Lung (tissue), 12 donors: Measurements from ENCODE around the gene KIAA0586. TPM values are rescaled to one million over a fixed set of nuclear protein-coding genes. Genes with fewer than 3 reads are reported as not detected.

ENCODE experiments used
- ATAC-seq: fragments of 200-7000 bp; cut with Tn5 transposase; one replicate; pipeline ENCODE4 v1.9.1; 2020; ENCODE audit warnings: moderate number of reproducible peaks; ENCODE audit not compliant: insufficient read depth, low FRiP score
- DNase-seq, 3 donors: peaks; one replicate each; pipeline ENCODE4 v3.0.0-alpha.2; 2013 to 2017
- H3K27ac ChIP-seq, 2 donors: one replicate each; pipeline ENCODE4 v1.5.1; 2013; ENCODE audit warnings: mild to moderate bottlenecking in 2 of 2, moderate library complexity in 2 of 2, control low read depth in 1 of 2, inconsistent platforms in 1 of 2, low read depth in 1 of 2, low read length in 1 of 2
- H3K27me3 ChIP-seq, 3 donors: one replicate each; pipeline ENCODE4 v1.5.1; 2013; ENCODE audit warnings: low read length in 2 of 3; ENCODE audit not compliant: control insufficient read depth in 3 of 3, insufficient read depth in 3 of 3
- H3K36me3 ChIP-seq, 4 donors: one replicate each; pipeline ENCODE4 v1.5.1; 2013; ENCODE audit warnings: low read length in 4 of 4, mild to moderate bottlenecking in 1 of 4, moderate library complexity in 1 of 4; ENCODE audit not compliant: control insufficient read depth in 4 of 4, insufficient read depth in 4 of 4
- H3K4me1 ChIP-seq, 5 donors: one replicate each; pipeline ENCODE4 v1.5.1; 2013; ENCODE audit warnings: low read length in 5 of 5, mild to moderate bottlenecking in 2 of 5, moderate library complexity in 1 of 5; ENCODE audit not compliant: control insufficient read depth in 5 of 5, insufficient read depth in 5 of 5
- H3K4me3 ChIP-seq: one replicate; pipeline ENCODE4 v1.5.1; 2013; ENCODE audit warnings: mild to moderate bottlenecking, control low read depth, moderate library complexity
- H3K9ac ChIP-seq, 2 donors: one replicate each; pipeline ENCODE4 v1.5.1; 2013; ENCODE audit warnings: low read length in 2 of 2, control low read depth in 1 of 2; ENCODE audit not compliant: insufficient read depth in 1 of 2
- H3K9me3 ChIP-seq, 4 donors: one replicate each; pipeline ENCODE4 v1.5.1; 2013; ENCODE audit warnings: low read length in 3 of 4, mild to moderate bottlenecking in 1 of 4, moderate library complexity in 1 of 4; ENCODE audit not compliant: control insufficient read depth in 4 of 4, insufficient read depth in 3 of 4
- CTCF ChIP-seq: IDR thresholded peaks from 2 replicates; pipeline ENCODE4 v1.5.1; 2012; ENCODE audit warnings: mild to moderate bottlenecking; ENCODE audit errors: control extremely low read depth, extremely low read depth
- WGBS, 2 donors: extraction: QIAGEN DNeasy Blood & Tissue Kit; methylation state at CpG; one replicate each; pipeline ENCODE4 v1.1.7; 2013; 5-methylcytosine and 5-hydroxymethylcytosine counted together
- polyA plus RNA-seq, 2 donors: library from polyadenylated mRNA; stranded (reverse); fragments of 200-250 nt; gene quantifications; one replicate each; pipeline ENCODE4 v1.2.1, GENCODE V29; 2013
- total RNA-seq, 2 donors: library from RNA; depleted of rRNA in 1 of 2; stranded (reverse); fragments of >200 nt in 1 of 2; gene quantifications; one replicate each; pipeline ENCODE4 v1.2.1, GENCODE V29; 2014 to 2021
- donor health status: control.
- donor health status: control.
- donor health status: Bipolar disorder and iron deficiency.
- donor health status: healthy.
- donor health status: DM: yes; HTN: yes; CAD: no.

KIAA0586 gene
- total and polyA plus RNA-seq, 4 donors = 5.3 to 30.1 (median 9.6) TPM

- 2 to 18% methylated on average over 3 of the region's 3 CpGs for WGBS, 2 donors
- Histone ChIP-seq H3K27ac (no peak overlapping the region), H3K4me3 (no peak overlapping the region), H3K27me3 (no peaks in the 10 kb centered on the region), H3K9me3 (no peaks in the 10 kb centered on the region), H3K4me1 (peaks cover 0 to 26% (median 0%) of the 10 kb centered on the region in 5 donors), H3K36me3 (no peaks in the 10 kb centered on the region), H3K9ac (no peak overlapping the region)
- ATAC-seq = no peak
- TF ChIP-seq CTCF = no peak
- peak in 2 of 3 donors; percentile 17 to 57 for DNase-seq
Observed at GRCh38 chr14:58560208-58560607, 132.7 kb downstream of the KIAA0586 start.

DNA sequence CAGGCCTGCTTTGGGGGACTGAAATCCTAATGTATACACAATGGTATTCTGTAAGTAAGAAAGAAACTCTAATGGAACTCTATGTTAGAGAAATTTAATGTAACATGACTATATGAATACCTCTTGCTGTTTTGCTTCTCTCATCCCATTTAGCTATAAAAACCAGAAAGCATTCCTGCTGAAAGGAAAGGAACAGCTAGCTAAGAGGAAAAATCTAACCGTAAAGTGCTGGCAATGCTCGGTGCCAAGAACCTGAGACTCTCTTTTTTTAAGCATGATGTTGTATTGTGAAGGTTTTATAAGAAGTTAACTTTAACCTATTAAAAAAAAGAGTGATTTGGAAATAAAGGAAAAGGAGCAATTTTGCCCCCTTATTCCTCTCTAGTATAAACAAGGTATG is 134.6 kb downstream of the KIAA0586 start:
- Histone ChIP-seq H3K9me3 (no peaks in the 10 kb centered on the region), H3K9ac (no peak overlapping the region), H3K27me3 (no peaks in the 10 kb centered on the region), H3K36me3 (no peaks in the 10 kb centered on the region), H3K4me1 (peaks cover 0 to 38% (median 2%) of the 10 kb centered on the region in 5 donors), H3K4me3 (no peak overlapping the region), H3K27ac (no peak overlapping the region)
- no peak for TF ChIP-seq CTCF
- DNase-seq (peak in 1 of 3 donors; percentile 15), ATAC-seq (no peak)
- 90 to 95% methylated on average over 2 of the region's 2 CpGs for WGBS, 2 donors

- TF ChIP-seq CTCF = no peak
- Histone ChIP-seq H3K27ac (no peak overlapping the region), H3K27me3 (no peaks in the 10 kb centered on the region), H3K4me1 (peaks cover 0 to 38% (median 2%) of the 10 kb centered on the region in 5 donors), H3K9me3 (no peaks in the 10 kb centered on the region), H3K4me3 (no peak overlapping the region), H3K9ac (no peak overlapping the region), H3K36me3 (no peaks in the 10 kb centered on the region)
- DNase-seq (no peak), ATAC-seq (no peak)
- 73% methylated on average over 3 of the region's 3 CpGs for WGBS, 2 donors
Observed at GRCh38 chr14:58563978-58564377, 136.5 kb downstream of the KIAA0586 start.

- H3K9me3 ChIP-seq = no peaks in the 10 kb centered on the region
- DNase-seq (peak in 2 of 3 donors; percentile 42 to 61), ATAC-seq (no peak)
- peaks cover 0 to 30% (median 0%) of the 10 kb centered on the region in 5 donors for H3K4me1 ChIP-seq
- H3K27me3 ChIP-seq = no peaks in the 10 kb centered on the region
- H3K4me3 ChIP-seq = no peak overlapping the region
- no peaks in the 10 kb centered on the region for H3K36me3 ChIP-seq
- no peak for TF ChIP-seq CTCF
- no peak overlapping the region for H3K9ac ChIP-seq
- WGBS, 2 donors = 62 to 75% methylated on average over 4 of the region's 4 CpGs
- no peak overlapping the region for H3K27ac ChIP-seq
Observed at GRCh38 chr14:58565832-58566231, 138.3 kb downstream of the KIAA0586 start.
